GM18498 (cell line): Measurements from ENCODE around the gene SHISAL1.
"Not testable (repeated sequence)": the region's sequence is repeated elsewhere in the genome, so short reads cannot be mapped to it uniquely, and the experiment has no call there.

ENCODE experiments used
- ATAC-seq: cut with Tn5 transposase; IDR thresholded peaks from one replicate; pipeline ENCODE4 v1.9.1; 2021; ENCODE audit warnings: mild to moderate bottlenecking, moderate library complexity; ENCODE audit not compliant: unreplicated experiment

Gene SHISAL1

DNA sequence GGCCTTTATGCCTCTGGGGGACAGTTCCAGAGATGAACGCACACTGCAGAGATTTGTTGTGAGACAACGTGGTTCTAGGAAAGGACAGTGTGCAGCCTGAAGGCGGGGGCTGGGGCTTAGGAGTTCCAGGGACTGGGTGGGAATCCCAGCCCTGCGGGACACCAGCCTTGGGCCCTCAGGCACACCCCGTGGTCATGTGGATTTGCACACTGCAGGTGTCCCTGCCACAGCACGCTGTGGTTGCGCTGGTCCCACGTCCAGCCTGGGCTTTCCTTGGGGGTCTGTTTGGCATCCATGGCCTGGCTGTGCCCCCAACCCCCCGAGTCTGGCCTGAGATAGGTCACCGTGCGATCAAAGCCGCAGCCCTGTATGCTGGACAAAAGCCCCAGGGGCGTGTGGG, 7.3 kb downstream of the SHISAL1 start:
- ATAC-seq = no peak

DNA sequence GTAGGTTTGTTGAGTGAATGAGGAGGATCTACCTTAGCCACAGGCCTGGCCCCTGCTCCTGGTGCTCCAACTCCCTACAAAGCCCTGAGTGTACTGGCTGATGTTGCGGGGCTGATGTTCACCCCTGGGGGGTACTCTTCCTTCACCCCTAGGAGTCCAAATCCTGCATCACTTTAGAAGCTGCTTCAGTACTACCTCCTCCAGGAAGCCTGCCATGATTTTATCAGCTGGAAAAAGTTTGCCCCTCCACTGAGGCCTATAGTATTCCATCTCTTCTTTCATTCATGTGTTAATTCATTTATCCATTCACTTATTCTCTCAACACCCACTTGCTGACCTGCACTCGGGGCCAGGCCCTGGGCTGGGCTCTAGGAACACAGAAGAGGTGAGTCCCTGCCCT, 7.8 kb downstream of the SHISAL1 start:
- ATAC-seq = no peak

DNA sequence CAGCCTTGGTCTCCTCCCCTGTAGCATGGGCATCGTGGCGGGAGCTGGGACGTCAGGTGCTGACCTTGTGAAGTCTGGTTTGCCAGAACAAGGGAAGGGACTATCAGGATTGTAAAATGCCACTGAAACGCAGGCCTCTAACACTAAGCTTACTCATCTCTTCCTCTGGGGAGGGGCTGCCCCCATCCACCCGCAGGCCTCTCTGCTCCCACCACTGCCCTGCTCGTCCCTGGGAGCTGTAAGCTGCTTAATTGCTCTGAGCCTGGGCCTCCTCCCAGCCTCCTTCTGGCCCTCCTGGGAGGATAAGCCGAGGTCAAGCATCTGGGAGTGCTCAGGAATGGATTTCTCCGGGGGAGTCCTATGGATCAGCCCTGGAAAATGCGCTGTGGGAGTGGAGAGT, 8.4 kb downstream of the SHISAL1 start:
- no peak for ATAC-seq

DNA sequence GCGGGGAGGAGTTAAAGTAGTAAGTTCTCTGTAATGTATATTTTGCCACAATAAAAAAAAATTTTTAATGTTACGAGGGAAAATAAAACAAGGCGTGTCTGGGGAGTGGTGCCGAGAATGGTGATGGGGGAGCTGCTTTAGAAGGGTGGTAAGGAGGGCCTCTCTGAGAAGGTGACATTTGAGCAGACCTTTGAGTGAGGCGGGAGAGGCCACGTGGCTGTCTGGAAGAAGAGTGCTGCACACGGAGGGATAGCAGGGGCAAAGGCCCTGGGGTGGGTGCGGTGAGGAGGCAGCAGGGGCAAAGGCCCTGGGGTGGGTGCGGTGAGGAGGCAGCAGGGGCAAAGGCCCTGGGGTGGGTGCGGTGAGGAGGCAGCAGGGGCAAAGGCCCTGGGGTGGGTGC, 10.4 kb downstream of the SHISAL1 start:
- ATAC-seq = not testable (repeated sequence)

DNA sequence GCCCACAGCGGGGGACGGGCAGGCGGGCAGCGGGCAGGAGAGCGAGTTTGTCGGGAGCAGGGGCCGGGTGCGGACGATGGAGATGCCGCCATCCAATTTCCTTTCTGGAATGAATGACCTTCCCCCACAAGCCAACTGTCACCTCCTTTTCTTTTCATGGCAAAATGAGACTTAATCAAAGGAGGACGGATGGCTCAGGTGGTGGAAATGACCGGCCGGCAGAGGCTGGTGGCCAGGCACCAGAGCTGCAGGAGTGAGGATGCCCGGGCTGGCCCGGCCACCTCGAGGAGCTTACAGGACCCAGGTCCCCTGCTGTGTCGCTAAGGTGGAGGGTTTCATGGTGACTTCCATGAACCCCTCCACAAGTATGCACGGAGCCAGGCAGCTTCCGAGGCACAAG, 11.7 kb downstream of the SHISAL1 start:
- ATAC-seq = no peak

DNA sequence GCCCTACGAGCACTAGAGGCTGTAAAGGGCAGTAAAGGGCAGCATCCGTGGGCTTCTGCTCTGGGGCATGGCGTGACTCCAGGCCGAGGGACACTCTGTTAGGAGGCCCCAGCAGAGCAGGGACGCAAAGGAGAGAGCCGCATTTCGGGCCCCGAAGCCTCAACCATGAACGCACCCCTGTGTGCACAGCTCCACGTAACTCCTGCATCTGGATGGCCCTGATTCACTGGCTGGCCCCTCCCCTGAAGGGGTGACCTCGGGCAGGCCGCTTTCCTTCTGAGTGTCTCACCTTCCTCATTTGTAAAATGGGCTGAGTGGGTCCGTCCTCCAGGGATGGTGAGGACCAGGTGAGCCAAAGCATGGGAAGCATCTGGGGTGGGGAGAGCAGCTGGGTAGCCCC, 13.6 kb downstream of the SHISAL1 start:
- no peak for ATAC-seq

DNA sequence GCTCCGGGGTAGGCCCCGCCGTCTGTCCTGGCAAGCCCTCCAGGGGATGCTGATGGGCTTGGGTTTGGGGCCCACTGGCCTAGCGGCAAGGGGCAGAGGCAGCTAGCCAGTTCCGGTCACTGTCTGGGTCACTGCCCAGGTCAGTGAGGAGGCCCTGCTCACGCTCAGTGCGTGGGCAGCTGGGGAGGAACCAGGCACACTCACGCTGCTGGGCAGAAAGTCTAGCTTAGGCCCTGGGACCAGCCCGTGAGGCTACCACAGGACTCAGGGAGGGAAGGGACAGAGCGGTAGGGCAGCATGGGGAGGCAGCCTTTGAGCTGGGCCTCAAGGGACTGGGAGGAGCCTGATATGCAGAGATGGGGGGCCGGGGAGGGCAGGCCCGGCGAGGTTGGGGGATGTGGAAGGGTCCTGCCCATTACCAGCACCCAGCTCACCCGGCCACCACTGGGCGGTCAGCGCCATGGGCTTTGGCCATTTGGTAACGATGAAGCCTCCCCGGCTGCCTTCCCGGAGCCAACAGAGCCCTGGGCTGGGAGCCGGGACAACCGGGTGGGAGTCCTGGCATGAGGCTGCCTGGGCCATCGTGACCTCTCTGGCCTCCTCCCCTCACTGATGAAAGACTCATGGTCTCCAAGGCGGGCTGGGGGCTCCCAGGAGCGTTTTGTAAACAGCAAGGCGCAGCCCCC, 14.2 kb downstream of the SHISAL1 start:
- ATAC-seq = no peak

DNA sequence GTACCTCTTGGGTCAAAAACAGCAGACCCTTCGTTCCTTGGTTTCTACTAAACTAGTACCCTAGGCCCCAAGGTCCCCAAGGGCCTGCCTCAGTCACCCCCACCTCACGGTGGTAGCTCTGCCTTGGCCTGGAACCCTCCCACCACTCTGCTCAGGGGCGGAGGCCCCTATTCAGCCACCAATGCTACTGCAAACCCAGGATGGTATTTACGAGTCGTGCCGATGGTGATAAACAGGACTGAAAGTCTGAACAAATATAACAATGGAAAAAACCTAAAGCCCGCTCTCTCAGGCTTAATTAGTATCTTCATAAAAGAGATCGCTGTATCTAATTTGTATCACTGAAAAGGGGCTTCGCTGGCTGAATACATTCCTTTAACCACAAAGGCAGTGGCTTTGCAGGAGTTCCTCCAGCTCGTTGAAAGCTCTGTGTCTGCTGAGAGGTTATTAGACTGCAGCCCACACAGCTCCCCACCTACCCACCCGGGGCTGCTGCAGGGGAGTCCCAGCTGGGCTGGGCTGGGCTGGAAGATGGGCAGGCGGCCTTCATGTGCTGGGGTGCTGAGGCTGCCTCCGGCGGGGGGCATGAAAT, 15.2 kb downstream of the SHISAL1 start:
- ATAC-seq = no peak

DNA sequence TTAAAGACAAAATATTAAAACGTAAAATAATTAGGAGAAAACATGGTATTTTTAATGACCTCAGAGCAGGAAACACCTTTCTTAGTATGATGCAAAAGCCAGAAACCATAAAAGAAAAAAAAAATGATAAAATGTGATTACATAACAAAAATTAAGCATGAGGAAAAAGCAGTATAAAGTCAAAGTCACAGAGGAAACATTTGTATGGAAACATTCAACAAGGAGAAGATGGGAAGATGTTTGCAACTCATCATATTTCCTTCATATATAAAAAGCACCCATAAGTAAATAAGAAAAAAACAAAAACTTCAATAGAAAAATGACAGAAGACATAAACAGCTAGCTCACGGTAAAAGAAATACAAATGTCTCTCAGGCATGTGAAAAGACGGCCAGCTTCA, 17.3 kb downstream of the SHISAL1 start:
- ATAC-seq = no peak

DNA sequence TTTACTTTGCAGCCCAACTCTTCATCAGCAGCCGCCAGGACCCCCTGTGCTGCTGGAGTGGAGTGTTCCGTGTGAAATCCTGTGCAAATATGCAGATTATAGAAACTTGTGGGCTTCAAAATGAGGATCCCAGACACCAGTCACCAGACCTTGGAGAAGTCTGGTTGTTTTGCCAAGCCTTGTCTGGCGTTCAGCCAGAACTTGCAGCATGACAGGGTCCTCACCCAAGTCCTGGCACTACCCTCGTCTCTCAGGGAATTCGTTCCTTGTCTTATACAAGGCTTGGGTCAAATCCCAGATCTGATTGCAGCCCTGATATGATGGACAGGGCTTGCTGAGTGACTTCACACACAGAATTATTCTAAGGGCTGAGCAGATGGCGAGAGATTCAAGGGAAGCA, 18.9 kb downstream of the SHISAL1 start:
- no peak for ATAC-seq

DNA sequence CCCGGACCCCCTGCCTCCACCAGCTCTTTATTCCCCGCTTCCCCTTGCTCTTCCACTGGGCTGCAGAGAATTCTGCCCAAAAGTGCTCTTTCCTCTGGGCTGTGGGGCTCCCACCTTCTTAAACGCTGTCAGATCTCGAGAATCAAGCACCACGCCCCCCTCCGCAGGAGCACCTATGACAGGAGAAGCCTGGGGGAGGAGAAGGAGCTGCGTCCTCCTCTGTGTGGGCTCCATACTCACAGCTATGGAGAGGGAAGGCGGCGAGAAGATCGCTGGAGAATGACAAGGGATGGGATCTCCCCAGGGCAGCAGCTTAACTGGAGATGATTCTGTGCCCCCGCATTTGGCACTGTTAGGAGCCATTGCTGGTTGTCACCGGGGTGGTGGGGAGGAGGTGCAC, 19.7 kb downstream of the SHISAL1 start:
- no peak for ATAC-seq

DNA sequence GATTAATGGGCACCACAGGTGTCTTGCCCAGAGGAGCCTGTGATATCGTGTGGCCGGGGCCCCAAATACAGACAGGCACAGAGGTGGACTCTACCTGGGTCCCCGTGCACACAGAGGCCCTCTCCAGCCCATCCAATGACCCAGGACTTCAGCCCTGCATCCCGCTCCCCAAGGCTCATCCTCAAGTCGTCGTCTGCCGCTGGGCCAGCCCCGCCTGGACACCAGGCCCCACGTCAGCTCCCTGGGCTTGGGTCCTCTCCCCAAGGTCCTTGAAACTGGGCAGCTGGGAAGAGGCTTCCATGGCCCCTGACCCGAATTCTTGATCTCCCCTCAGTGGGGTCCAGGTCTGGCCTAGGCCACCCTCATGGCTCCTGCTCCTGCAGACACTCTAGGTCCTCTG, 20.2 kb downstream of the SHISAL1 start:
- no peak for ATAC-seq

DNA sequence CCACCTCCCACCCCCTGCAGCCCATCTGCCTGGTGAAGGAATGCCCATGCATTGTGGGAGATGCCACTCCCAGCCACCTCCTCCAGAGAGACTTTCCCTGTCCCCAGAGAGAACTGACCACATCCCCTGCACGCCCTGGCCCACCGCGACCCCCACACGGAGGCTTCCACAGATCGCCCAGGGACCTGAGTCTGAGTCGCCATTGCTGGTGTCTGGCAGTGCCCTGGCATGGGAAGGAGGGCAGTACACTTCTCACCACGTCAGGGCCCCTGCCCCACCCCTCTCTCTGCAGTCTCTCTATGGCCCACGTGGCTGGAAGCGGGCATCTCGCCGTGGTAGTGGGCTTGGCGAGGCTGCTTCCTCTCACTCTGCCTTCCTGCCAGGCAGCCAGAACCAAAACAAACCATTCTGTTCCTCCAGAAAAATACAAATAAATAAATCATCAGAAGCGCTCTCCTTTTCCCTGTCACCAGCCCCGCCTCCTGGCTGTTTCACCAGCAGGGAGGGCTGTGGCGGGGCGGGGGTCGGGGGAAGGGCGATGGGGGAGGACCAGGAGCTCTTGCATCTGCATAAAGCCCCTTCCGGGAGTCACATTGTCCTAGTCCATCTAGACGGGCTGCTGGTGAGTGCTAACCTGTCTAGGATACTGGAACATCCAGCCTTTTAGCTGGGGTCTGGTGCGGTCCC, 20.9 kb downstream of the SHISAL1 start:
- no peak for ATAC-seq

DNA sequence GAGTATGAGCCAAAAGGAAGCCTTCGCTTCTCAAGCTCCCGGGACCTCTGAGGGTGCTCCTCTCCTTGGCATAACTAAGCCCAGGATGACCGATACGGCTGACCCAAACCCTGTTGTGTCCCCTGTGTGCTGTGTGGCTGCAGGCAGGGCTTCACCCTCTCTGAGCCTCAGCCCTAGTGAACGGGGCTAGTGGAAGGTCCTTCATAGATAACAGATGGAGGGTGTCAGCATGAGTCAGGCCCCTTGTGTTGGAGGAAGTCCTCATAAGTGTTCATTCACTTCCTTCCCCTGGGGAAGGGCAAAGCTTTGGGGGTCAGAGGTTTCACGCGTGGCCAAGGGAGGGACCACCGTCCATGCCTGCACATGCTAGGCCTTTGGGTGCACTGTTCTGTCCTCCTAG, 21.5 kb downstream of the SHISAL1 start:
- ATAC-seq = no peak

DNA sequence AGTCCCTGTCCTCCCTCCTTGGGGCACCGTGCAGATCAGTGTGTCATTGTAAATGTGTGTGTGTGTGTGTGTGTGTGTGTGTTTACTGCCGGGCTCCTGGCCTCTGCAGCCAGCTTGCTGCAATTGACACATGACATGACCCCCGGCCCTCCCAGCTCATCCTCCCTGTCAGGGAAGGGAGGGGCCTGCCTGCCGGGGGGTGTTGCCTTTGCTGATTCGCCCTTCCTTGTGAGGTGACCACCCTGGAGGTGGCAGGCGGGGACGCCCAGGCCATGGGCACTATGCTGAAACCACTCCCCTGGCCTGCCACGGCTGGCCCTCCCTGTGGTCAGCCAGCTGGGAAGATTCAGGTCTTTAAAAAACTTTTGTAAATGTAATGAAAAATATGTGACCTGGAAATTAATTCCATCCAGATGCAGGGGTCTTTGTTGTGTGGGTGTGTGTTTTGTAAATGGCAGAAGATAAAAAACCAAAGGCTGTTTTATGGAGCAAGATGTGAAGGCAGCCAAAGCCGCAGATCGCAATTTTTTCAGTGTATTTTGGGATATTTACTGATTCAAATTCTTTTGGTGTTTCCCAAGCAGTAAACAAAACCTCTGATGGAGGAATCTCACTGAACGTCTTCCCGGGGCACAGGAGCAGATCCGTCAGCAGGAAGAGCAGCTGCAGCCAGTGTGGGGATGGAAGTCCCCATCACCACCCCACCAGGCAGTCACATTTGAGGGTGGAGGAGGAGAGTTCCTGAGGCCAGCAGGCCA, 23.2 kb downstream of the SHISAL1 start:
- ATAC-seq = no peak

DNA sequence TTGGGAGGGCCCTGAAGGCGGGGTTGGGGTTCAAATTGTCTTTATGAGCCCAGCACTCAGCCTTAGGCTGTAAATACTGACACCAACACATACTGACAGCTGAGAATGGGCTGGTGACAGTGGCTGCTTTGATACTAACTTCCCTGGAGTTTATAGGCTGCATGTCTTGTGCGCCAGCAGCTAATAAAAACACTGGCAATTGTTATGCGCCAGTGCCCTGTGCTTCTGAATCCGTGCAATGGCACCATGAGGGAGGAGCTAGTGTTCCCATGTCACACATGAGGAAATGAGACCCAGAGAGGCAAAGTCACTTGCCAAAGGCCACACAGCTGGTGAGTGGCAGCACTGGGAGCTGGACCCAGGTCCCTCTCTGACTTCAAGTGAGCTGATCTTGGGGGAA, 23.8 kb downstream of the SHISAL1 start:
- no peak for ATAC-seq

DNA sequence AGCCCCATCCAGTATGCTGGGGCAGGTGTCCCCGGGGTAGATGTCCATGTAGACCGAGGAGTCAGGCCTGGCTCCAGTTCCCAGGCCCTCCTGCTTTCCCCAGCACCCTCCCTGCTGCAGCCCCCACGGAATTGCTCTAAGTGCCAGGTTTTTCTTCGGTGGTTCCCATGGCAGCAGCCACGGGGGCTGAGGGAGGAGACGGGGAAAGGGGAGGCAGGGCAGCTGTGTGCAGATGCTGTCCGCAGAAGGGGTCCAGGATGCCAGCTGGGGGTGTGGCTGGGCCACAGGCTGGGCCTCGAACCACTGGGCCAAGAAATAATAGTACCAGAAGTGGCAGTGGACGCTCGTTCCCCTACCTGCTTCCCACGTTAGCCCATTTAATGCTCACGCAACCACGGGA, 25.0 kb downstream of the SHISAL1 start:
- ATAC-seq = no peak

DNA sequence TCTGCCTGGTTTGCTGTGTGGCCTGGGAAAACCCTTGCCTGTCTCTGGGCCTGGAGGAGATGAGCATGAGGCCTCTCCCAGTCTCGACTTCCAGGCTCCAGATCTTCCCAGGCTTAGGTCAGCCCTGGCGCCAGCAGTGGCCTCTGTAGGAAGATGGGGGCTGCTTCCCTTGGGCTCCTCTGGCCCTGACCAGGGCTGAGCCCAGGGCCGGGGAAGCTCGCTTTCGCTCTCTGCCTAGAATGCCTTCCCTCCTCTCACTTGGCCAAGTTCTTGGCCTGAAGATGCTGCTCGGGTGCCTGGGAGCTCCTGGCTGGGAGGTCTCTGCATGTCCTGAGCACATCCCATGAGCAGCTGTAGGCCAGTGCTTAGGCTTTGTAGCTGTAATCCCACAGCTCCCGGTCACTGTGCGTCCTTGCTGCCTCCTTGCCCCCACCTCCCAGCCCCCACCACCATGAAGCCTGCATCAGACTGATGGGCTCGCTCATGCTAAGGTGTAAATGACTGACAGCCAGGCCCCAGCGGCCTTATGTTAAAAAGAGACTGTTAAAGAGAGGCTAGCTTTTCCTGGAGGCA, 25.5 kb downstream of the SHISAL1 start:
- no peak for ATAC-seq

DNA sequence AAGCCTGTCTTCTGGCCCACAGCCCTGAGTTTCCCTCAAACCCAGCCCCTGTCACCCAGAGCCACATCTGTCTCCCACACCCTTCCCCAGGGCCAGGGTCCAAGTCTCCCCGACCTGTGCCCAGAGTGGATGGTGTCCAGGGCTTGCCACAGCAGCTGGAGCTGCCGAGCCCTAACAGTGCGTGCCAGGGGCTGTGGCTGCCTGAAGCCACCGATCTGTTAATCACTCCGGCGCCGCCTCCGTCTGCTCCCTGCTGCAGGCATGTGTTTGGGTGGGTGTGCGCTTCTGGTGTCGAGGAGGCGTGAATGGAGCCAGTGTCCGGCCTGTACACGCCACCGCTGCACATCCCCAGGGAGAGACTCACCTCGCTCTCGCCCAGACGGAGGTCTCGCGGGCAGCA, 26.1 kb downstream of the SHISAL1 start:
- ATAC-seq = no peak

DNA sequence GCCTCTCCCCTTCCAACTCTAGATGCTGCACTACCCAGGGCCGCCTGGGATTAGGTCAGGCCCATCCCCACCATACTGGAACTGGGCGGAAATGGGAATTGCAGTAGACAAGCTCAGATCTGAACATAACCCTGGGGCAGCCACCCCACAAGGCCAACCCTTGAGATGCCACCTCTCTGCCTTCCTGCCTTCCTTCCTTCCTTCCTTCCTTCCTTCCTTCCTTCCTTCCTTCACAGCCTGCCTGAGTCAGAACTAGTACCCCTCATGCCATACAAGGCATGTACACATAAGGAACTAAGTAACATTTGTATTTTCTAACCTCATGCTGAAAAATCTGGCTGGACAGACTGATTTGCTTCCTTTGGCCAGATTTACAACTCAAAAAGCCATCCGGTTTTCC, 28.0 kb downstream of the SHISAL1 start:
- no peak for ATAC-seq
